Measurements from ENCODE around the gene TUT4.

- TF ChIP-seq CTCF (IDR thresholded peaks at IDR 0.05) (no peak), POLR2AphosphoS5 (IDR thresholded peaks at IDR 0.05) (no peak), POLR2A (IDR thresholded peaks at IDR 0.05) (no peak), EP300 (IDR thresholded peaks at IDR 0.05) (no peak)
Measured at GRCh38 chr1:52473039-52473438, 79.9 kb downstream of the TUT4 start.

Measured in suprapubic skin (tissue), 4 donors.